Immature natural killer cell (primary cell): Measurements from ENCODE around the gene MUL1. TPM values are rescaled to one million over a fixed set of nuclear protein-coding genes. Genes with fewer than 3 reads are reported as not detected.

ENCODE experiments used
- DNase-seq, 3 donors: peaks; one replicate each; pipeline ENCODE4 v3.0.0; 2022; ENCODE audit warnings: mixed read lengths in 1 of 3
- H3K27ac Mint-ChIP-seq, 6 donors: one replicate each; pipeline ENCODE4 v1.8.0; 2020; ENCODE audit warnings: mixed read lengths in 6 of 6, mild to moderate bottlenecking in 5 of 6, inconsistent platforms in 4 of 6, moderate library complexity in 3 of 6
- H3K27me3 Mint-ChIP-seq, 3 donors: one replicate each; pipeline ENCODE4 v1.8.0; 2020 to 2021; ENCODE audit warnings: low read depth in 3 of 3, mild to moderate bottlenecking in 3 of 3, mixed read lengths in 3 of 3, moderate library complexity in 3 of 3, inconsistent platforms in 1 of 3
- H3K36me3 Mint-ChIP-seq, 3 donors: one replicate each; pipeline ENCODE4 v1.8.0; 2020; ENCODE audit warnings: mixed read lengths in 3 of 3, inconsistent platforms in 2 of 3, mild to moderate bottlenecking in 2 of 3
- H3K4me1 Mint-ChIP-seq, 2 donors: one replicate each; pipeline ENCODE4 v1.8.0; 2020; ENCODE audit warnings: inconsistent platforms in 2 of 2, mild to moderate bottlenecking in 2 of 2, mixed read lengths in 2 of 2, moderate library complexity in 1 of 2
- H3K4me3 Mint-ChIP-seq, 5 donors: one replicate each; pipeline ENCODE4 v1.8.0; 2020; ENCODE audit warnings: mild to moderate bottlenecking in 5 of 5, mixed read lengths in 5 of 5, inconsistent platforms in 3 of 5, moderate library complexity in 3 of 5
- H3K9me3 Mint-ChIP-seq, 6 donors: one replicate each; pipeline ENCODE4 v1.8.0; 2020; ENCODE audit warnings: mild to moderate bottlenecking in 6 of 6, mixed read lengths in 6 of 6, inconsistent platforms in 4 of 6, moderate library complexity in 3 of 6
- polyA plus RNA-seq, 3 donors: library from polyadenylated mRNA; unstranded; fragments of 300-500 nt; fragmentation: Illumina TruSeq; gene quantifications; one replicate each; pipeline ENCODE4 v1.2.3, GENCODE V29; 2021

Gene MUL1
- polyA plus RNA-seq, 3 donors from 2014 or later = 35.1 to 52.1 (median 49.2) TPM

DNA sequence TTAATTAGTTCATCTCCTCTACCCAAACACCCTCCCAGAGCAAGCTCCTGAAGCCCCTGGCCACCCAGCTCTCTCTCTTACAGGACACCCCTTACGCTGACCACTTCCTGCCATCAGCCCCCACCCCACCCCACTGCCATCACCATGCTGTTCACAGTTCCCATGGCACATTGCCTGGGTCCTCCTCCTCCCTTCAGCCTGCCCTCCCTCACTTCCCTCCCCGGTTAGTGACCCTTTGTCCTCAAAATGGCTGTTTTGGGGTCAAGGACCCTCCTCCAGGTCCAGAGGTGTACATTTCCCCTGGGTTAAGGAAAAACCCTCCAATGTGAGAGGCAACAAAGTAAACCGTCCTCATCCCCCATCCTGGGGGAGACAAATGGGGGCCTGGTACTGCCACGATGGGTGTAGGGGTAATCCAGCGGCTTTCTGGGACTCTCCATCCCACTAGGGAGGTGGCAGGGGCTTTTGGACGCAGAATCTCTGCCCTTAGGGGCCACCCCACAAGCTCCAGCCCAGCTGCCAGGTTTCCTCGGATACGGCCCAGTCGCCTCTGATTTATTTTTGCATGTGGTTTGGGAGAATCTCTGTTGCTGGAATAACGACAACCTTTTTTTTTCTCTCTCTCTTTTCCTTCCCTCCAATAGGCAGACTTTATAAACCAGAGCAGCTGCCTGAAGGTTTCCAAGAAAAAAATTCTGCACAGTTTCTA lies 30.4 kb downstream of the MUL1 start:
- H3K36me3 Mint-ChIP-seq = no peaks in the 10 kb centered on the region
- H3K27ac Mint-ChIP-seq = no peak overlapping the region
- DNase-seq = no peak

DNA sequence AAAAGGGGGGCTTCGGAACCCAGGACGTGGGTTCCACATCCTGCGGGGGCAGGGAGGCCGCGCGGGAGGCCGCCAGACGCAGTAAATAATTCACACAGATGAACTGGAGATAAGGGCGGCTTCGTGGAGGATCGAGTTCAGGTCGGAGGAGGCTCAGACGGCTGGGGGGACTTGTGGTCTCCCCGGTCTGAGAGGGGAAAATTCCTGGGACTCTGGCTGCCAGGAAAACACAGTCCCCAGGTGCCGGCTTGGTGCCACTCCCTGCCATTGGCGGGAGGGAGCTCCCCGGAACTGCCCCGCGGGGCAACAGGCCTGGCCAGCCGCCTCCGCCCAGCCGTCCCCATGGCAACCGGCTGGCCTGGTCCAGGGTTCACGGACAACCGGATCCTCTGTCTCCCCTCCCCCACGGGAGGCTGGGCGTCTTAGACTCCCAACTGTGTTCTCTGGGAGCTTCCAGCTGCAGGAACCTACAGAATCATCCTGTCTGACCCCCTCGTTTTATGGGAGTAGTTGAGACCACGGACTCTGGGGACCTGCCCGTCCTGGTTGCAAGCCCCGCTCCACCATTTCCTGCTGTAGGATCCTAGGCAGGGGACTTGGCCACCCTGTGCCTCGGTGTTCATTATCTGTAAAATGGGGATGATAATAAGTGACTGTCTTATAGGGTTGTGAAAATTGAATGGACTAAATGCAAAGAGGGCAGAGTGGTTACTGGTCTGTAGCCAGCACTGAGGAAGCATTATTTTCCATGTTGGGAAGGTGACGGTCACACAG lies 31.5 kb downstream of the MUL1 start:
- H3K9me3 Mint-ChIP-seq = no peaks in the 10 kb centered on the region
- H3K27ac Mint-ChIP-seq = no peak overlapping the region
- peaks cover 8 to 14% (median 13%) of the 10 kb centered on the region in 3 donors for H3K27me3 Mint-ChIP-seq
- H3K4me3 Mint-ChIP-seq = no peak overlapping the region
- no peak for DNase-seq
- no peaks in the 10 kb centered on the region for H3K36me3 Mint-ChIP-seq
- no peaks in the 10 kb centered on the region for H3K4me1 Mint-ChIP-seq

More for the DNA sequence above, 30.4 kb downstream of the MUL1 start:
- H3K9me3 Mint-ChIP-seq = no peaks in the 10 kb centered on the region
- H3K27me3 Mint-ChIP-seq = peaks cover 8 to 9% (median 8%) of the 10 kb centered on the region in 3 donors
- no peak overlapping the region for H3K4me3 Mint-ChIP-seq
- H3K4me1 Mint-ChIP-seq = no peaks in the 10 kb centered on the region

DNA sequence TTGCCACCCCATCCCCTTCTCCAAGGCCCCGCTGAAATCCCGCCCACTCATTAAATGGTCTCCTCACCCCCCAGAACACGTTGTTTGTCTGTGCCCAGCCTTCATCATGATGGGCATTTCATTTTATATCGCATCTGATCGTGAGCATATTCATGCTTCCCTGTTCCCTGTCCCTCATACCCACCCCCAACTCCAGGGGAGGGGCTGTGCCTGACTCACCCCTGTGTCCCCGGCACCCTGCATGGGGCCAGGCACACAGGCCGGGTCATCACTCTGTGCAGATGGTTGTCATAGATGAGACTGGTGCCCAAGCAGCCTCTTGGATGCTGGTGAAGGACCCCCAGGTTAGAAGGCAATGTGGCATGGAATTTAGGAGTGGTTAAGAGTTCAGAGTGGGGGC lies 33.0 kb downstream of the MUL1 start:
- Mint-ChIP-seq H3K9me3 (no peaks in the 10 kb centered on the region), H3K27ac (no peak overlapping the region), H3K4me3 (no peak overlapping the region), H3K27me3 (peaks cover 5 to 14% (median 13%) of the 10 kb centered on the region in 3 donors), H3K4me1 (no peaks in the 10 kb centered on the region), H3K36me3 (no peaks in the 10 kb centered on the region)
- DNase-seq = no peak

DNA sequence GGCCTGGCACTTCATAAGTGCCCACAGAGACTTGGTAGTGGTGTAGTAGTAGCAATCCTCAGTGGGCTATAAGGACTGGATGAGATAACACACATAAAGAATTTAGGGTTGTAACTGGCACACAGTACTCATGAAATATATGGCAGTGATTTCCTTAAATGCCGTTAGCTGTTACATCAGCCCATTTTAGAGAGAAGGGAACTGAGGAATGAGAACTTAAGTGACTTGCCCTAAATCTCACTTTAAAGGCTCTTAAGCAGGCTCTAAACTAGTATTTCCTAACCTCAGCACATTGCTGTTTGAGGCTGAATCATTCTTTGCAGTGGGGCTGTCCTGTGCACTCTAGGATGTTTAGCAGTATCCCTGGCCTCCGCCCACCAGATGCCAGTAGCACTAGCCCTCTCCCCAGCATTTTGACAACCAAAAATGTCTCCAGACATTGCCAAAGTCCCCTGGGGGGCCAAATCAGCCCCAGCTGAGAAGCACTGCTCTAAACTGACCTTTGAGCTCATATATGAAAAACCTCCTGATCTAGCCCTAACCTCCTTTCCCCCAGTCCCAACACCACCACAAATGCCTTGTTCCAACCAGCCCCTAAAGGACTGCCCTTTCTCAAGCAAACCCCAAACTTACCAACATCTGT lies 33.5 kb downstream of the MUL1 start:
- Mint-ChIP-seq H3K9me3 (no peaks in the 10 kb centered on the region), H3K27ac (no peak overlapping the region), H3K27me3 (peaks cover 5 to 14% (median 14%) of the 10 kb centered on the region in 3 donors), H3K4me1 (no peaks in the 10 kb centered on the region), H3K4me3 (no peak overlapping the region), H3K36me3 (no peaks in the 10 kb centered on the region)
- no peak for DNase-seq

DNA sequence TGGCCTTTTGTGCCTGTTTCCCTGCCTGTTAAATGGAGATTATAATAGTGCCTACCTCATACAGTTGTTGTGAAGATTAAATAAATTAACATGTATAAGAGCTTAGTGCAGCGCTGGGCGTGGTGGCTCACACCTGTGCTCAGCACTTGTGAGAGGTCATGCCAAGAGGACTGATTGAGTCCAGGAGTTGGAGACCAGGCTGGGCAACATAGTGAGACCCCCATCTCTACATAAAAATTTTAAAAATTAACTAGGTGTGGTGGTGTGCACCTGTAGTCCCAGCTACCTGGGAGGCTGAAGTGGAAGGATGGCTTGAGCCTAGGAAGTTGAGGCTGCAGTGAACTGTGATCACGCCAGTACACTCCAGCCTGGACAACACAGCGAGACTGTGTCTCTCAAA lies 34.1 kb downstream of the MUL1 start:
- Mint-ChIP-seq H3K27me3 (peaks cover 5 to 15% (median 14%) of the 10 kb centered on the region in 3 donors), H3K9me3 (no peaks in the 10 kb centered on the region), H3K4me3 (no peak overlapping the region), H3K27ac (no peak overlapping the region), H3K36me3 (no peaks in the 10 kb centered on the region), H3K4me1 (no peaks in the 10 kb centered on the region)
- no peak for DNase-seq

DNA sequence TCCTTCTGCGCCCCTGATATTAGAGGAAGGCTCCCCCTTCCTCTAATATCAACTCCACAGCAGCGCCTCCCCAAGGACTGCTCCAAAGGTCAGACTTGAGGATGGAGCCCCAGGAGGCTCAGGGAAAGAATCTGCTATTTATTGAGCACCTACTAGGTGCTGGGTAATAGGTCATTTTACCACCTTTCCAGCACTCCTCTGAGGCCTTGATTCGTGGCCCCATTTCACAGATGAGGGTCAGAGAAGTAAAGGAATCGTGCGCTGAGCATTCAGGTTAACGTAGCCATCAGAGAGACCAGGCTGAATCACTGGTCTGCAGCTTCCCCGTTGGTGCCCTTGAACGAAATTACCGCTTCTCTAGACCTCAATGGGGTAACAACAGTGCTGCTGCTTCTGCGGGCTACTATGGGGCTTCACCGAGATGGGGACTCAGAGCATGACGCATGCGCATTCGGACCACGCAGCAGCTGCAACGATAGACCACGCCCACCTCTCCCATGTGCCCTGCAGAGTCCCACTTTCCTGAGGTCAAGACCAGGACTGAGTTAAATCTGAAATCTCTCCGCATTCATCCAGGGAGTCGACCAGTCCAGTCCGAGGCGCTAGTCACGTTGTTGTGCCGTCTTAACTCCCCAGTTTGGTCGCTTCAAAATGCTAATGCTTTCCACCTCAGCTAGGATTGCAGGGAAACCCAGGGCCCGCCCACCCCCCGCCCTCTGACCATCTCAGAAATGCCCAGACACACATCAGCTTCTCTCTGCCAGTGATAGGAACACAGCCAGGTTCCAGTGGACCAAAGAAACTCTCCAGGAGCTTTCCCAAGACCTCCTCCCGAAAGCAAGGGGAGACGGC lies 34.9 kb downstream of the MUL1 start:
- Mint-ChIP-seq H3K27ac (no peak overlapping the region), H3K9me3 (no peaks in the 10 kb centered on the region), H3K36me3 (no peaks in the 10 kb centered on the region), H3K4me1 (no peaks in the 10 kb centered on the region), H3K4me3 (no peak overlapping the region), H3K27me3 (peaks cover 5 to 12% (median 12%) of the 10 kb centered on the region in 3 donors)
- DNase-seq = no peak

DNA sequence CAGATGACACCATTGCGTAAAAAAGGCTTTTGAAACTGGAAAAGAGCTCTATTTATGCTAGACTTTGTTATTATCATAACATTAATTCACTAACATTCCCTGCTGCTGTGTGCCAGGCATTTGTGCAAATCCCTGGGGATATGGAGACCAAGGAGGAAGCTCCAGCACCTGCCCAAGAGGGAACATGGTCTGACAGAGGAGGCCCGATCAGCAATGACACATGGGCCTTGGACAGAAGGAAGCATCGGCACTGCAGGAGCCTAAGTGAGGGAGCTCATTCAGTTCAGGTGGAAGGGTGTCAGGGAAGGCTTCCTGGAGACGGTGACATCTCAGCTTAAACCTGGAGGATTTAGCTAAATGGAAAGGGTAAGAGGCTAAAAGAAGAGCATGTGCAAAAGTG lies 35.8 kb downstream of the MUL1 start:
- no peak overlapping the region for H3K4me3 Mint-ChIP-seq
- H3K27ac Mint-ChIP-seq = no peak overlapping the region

DNA sequence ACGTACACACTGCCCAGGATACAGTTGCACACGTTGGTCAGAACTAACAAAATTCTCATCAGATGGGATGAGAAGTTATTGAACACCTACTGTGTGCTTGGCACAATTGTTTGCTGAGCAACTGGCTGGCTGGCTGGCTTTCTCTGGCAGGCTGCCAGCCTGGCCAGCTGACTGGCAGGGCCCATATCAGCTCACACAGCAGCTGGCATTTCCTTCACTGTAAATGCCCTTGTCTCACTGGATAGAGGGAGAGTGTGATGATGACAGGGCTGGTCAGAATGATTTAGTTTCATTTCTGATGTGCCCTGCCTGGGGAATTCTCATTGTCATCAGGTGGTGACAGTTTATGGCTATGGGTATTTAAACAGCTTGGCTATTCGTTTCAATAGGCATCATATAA lies 37.8 kb downstream of the MUL1 start:
- Mint-ChIP-seq H3K27ac (no peak overlapping the region), H3K36me3 (no peaks in the 10 kb centered on the region), H3K27me3 (peaks cover 9 to 12% (median 10%) of the 10 kb centered on the region in 3 donors), H3K9me3 (peaks cover 0 to 1% (median 0%) of the 10 kb centered on the region in 6 donors), H3K4me1 (no peaks in the 10 kb centered on the region), H3K4me3 (no peak overlapping the region)
- DNase-seq = no peak

More for the DNA sequence above, 35.8 kb downstream of the MUL1 start:
- no peaks in the 10 kb centered on the region for H3K4me1 Mint-ChIP-seq
- no peak for DNase-seq
- no peaks in the 10 kb centered on the region for H3K9me3 Mint-ChIP-seq
- no peaks in the 10 kb centered on the region for H3K36me3 Mint-ChIP-seq
- peaks cover 6 to 12% (median 12%) of the 10 kb centered on the region in 3 donors for H3K27me3 Mint-ChIP-seq

DNA sequence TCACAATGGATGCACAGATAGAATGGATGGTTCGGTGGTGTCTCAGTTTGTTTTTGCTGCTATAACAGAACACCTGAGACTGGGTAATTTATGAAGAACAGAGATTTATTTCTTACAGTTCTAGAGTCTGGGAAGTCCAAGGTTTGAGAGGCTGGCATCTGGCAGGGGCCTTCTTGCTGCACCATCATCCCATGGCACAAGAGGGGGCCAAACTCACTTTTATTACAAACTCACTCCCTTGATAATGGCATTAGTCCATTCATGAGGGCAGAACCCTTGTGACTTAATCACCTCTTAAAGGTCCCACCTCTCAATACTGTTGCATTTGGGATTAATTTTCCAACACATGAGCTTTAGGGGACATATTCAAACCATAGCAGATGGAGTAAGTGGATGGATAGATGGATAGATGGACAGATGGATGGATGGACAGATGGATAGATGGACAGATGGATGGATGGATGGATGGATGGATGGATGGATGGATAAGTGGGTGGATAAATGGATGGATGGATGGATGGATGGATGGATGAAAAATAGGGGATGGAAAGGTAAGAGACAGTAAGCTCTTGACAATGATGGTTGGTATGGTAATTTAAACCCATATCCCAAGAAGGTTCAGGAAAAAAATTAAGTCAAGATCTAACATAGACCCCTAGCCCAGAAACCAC lies 38.4 kb downstream of the MUL1 start:
- no peaks in the 10 kb centered on the region for H3K36me3 Mint-ChIP-seq
- H3K27me3 Mint-ChIP-seq = peaks cover 5 to 11% (median 9%) of the 10 kb centered on the region in 3 donors
- no peak overlapping the region for H3K27ac Mint-ChIP-seq
- DNase-seq = no peak
- no peaks in the 10 kb centered on the region for H3K4me1 Mint-ChIP-seq
- no peak overlapping the region for H3K4me3 Mint-ChIP-seq
- peaks cover 0 to 1% (median 0%) of the 10 kb centered on the region in 6 donors for H3K9me3 Mint-ChIP-seq

DNA sequence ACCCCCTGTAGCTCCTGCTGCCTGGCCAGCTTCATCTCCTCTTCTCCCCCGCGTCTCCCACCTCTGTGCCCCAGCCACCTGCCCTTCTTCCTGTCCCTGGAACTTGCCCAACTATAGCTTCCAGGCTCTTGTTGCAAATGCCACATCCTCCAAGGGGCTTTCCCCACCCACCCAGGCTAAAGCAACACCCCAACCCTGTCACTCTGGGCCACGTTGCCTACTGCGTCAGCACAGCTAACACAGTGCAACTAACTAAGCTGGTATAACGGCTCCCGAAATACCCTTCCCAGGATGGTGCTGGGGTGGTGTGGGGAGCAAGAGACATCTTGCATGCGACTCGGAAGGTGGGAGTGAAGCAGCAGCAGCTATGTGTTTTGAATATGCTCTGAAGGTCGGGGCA lies 41.7 kb downstream of the MUL1 start:
- DNase-seq = no peak
- no peak overlapping the region for H3K4me3 Mint-ChIP-seq
- H3K36me3 Mint-ChIP-seq = no peaks in the 10 kb centered on the region
- no peak overlapping the region for H3K27ac Mint-ChIP-seq
- H3K27me3 Mint-ChIP-seq = peaks cover 0 to 7% (median 5%) of the 10 kb centered on the region in 3 donors
- H3K9me3 Mint-ChIP-seq = peaks cover 0 to 1% (median 0%) of the 10 kb centered on the region in 6 donors
- H3K4me1 Mint-ChIP-seq = no peaks in the 10 kb centered on the region

DNA sequence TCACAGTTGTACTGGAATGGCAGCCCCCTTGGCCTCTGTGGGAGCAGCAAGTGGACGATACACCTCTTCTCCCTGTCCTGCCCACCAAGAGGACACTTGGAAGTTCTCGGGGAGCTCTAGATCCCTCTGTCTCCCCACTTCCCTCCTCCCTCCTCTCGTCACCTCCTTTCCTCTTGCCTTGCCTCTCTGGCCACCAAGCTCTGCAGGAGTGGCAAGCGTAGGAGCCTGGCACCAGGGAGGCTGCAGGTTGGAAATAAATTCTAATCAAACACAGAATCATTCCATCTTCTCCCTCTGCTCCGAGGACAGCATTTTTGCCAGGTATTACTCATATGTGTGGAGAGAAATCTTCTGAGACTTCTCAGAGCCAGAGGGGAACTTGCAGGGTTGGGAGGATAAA lies 42.8 kb downstream of the MUL1 start:
- no peaks in the 10 kb centered on the region for H3K36me3 Mint-ChIP-seq
- no peak overlapping the region for H3K4me3 Mint-ChIP-seq
- no peaks in the 10 kb centered on the region for H3K4me1 Mint-ChIP-seq
- H3K9me3 Mint-ChIP-seq = peaks cover 0 to 1% (median 0%) of the 10 kb centered on the region in 6 donors
- DNase-seq = no peak
- H3K27me3 Mint-ChIP-seq = peaks cover under 1 to 10% (median 5%) of the 10 kb centered on the region in 3 donors
- H3K27ac Mint-ChIP-seq = no peak overlapping the region

DNA sequence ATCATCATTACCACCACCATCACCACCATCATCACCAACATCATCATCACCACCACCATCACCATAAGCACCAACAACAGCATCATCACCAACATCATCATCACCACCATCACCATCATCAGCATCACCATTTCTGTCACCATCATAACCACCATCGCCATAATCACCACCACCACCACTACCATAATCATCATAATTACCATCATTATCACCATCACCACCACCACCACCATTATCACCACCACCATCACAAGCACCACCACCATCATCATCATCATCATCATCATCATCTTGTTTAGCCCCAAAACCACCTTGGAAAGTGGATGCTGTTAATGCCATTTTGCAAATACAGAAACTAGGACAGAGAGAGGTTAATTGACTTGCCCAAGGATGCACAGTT lies 44.4 kb downstream of the MUL1 start:
- Mint-ChIP-seq H3K4me3 (no peak overlapping the region), H3K4me1 (no peaks in the 10 kb centered on the region), H3K27ac (no peak overlapping the region), H3K9me3 (peaks cover 0 to 1% (median 0%) of the 10 kb centered on the region in 6 donors), H3K27me3 (peaks cover 8 to 13% (median 8%) of the 10 kb centered on the region in 3 donors), H3K36me3 (no peaks in the 10 kb centered on the region)
- DNase-seq = no peak

DNA sequence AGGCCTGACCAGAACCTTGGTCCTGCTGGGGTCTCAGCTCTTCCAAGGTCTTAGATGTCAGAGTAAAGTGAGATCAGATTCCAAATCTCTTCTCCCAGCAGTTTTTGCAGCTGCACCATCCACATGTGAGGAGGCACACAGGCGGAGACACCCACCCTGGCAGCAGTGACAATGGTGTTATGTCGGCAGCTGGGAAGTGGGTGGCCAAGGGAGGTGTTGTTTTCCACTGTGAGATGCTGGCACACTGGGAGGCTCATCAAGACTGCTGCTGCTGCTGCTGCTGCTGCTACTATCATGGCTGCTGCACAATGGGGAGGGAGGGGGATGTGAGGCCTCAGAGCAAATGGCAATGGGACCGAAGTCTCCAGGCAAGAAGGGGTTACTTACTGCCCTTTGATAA lies 45.6 kb downstream of the MUL1 start:
- Mint-ChIP-seq H3K27me3 (peaks cover 6 to 17% (median 9%) of the 10 kb centered on the region in 3 donors), H3K4me3 (no peak overlapping the region), H3K9me3 (peaks cover 0 to 1% (median 0%) of the 10 kb centered on the region in 6 donors), H3K36me3 (no peaks in the 10 kb centered on the region), H3K4me1 (no peaks in the 10 kb centered on the region), H3K27ac (no peak overlapping the region)
- no peak for DNase-seq
